Activated T-helper 1 cell treated with anti-CD3 and anti-CD28 coated beads, Interleukin-12 subunit alpha, Interleukin-12 subunit beta, Interleukin-2, Interleukin-4 antibody, amounts not matched to agents 30 ng/mL and 10 ng/mL and 1 ng/mL, durations not matched to agents 14 hours and 24 hours and 36 hours (primary cell): Measurements from ENCODE around the gene IL23A. TPM values are rescaled to one million over a fixed set of nuclear protein-coding genes. Genes with fewer than 3 reads are reported as not detected.

Experiments
- DNase-seq: peaks from one replicate; pipeline ENCODE4 v3.0.0; 2021; ENCODE audit warnings: low spot score
- H3K27ac Mint-ChIP-seq: one replicate; pipeline ENCODE4 v1.8.0; 2021; ENCODE audit warnings: mild to moderate bottlenecking, mixed read lengths
- H3K27me3 Mint-ChIP-seq: one replicate; pipeline ENCODE4 v1.8.0; 2022; ENCODE audit warnings: mild to moderate bottlenecking, moderate library complexity, mixed read lengths; ENCODE audit not compliant: insufficient read depth
- H3K36me3 Mint-ChIP-seq: one replicate; pipeline ENCODE4 v1.8.0; 2021; ENCODE audit warnings: low read depth, mixed read lengths
- H3K4me1 Mint-ChIP-seq: one replicate; pipeline ENCODE4 v1.8.0; 2021; ENCODE audit warnings: low read depth, mixed read lengths
- H3K4me3 Mint-ChIP-seq: one replicate; pipeline ENCODE4 v1.8.0; 2021; ENCODE audit warnings: mild to moderate bottlenecking, moderate library complexity, mixed read lengths
- H3K9me3 Mint-ChIP-seq: one replicate; pipeline ENCODE4 v1.8.0; 2021; ENCODE audit warnings: mixed read lengths
- intact Hi-C: fragments of 100-400 bp; cut with micrococcal nuclease; formaldehyde crosslinking; loops from one replicate; pipeline ENCODE4 v1.15.1; 2024
- total RNA-seq: library from RNA; stranded (reverse); gene quantifications from 2 replicates; pipeline ENCODE4 v1.2.3, GENCODE V29; 2022

The IL23A gene
- total RNA-seq, 1 donor from 2014 or later = 40.0 TPM

DNA sequence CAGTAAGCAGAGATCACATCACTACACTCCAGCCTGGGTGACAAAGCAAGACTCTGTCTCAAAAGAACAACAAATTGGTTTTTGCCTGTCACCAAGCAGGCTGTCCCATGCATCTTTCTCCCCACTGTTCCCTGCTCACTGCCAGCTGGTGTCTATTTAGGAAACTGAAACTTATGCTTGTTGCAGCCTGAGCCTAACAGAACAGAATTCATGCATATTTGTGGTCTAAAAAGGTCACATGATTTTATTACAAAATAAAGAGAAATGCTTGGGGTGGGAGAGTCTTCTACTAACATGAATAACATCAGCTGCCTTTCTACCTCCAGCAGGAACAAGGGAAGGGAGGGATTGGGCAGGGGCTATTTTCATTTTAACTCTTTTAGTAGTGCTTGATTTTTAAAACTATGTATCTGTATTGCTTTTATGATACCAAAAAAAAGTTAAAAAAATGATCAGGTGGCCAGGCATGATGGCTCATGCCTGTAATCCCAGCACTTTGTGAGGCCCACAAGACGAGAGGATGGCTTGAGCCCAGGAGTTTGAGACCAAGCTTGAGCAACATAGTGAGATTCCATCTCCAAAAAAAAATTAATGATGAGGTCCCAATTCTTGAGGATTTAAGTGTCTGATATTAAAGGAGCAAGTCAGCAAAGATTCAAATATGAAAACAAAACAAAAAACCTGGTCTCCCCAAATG, 20.3 kb downstream of the IL23A start:
- Mint-ChIP-seq H3K36me3 (peaks cover 10% of the 10 kb centered on the region), H3K27ac (peak overlapping the region; percentile 97), H3K4me1 (peaks cover 29% of the 10 kb centered on the region), H3K9me3 (no peaks in the 10 kb centered on the region), H3K27me3 (no peaks in the 10 kb centered on the region), H3K4me3 (peak overlapping the region; percentile 97)
- DNase-seq = no peak
- intact Hi-C loops = no loop called here

DNA sequence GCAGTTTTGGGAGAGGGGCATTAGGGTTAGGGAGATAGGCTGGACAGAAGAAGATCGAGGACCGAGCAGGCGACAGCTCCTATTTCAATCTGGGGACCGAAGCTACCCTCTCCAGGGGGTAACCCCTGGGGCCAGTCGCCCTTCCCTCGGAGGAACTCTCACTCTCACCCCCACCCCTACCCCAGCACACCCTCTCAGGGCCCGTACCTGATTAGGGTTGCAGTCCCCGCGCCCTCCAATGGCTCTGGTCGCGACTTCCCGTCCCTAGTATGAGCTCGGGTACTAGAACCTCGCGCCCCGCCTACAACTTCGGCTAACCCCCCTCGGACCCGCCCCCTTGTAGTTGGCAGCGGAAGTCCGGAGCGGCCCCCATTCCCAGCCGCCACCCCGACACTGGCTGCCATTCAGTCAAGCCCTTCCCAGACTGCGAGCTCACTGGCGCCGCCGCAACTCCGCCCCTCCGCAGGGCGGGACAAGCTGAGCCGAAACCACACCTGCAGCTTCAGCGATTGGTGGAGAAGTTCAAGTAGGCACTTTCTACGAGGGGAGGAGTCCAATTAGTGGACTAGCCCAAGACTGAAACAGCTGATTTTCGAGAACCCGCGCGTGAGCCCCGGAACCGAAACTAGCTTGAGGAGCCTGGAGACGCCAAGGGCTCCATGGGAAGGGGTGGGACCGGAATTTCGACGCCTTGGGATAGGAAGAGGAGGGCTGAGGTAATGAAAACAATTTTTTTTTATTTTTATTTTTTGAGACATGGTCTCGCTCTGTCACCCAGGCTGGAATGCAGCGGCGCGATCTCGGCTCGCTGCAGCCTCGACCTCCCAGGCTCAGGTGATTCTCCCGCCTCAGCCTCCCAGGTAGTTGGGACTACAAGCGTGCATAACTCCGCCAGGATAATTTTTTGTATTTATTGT, 21.4 kb downstream of the IL23A start, which contains the start of gene STAT2:
Gene STAT2 (minus strand): TSS at position 257 of the 917 bp plus-strand sequence. CDS start 3,536 bp downstream, outside the sequence.
- peak within 1 kb of the TSS; percentile 97 for H3K4me3 Mint-ChIP-seq
- peaks cover 29% of the 10 kb centered on the region for H3K4me1 Mint-ChIP-seq
- peak within 1 kb of the TSS; percentile 97 for H3K27ac Mint-ChIP-seq

DNA sequence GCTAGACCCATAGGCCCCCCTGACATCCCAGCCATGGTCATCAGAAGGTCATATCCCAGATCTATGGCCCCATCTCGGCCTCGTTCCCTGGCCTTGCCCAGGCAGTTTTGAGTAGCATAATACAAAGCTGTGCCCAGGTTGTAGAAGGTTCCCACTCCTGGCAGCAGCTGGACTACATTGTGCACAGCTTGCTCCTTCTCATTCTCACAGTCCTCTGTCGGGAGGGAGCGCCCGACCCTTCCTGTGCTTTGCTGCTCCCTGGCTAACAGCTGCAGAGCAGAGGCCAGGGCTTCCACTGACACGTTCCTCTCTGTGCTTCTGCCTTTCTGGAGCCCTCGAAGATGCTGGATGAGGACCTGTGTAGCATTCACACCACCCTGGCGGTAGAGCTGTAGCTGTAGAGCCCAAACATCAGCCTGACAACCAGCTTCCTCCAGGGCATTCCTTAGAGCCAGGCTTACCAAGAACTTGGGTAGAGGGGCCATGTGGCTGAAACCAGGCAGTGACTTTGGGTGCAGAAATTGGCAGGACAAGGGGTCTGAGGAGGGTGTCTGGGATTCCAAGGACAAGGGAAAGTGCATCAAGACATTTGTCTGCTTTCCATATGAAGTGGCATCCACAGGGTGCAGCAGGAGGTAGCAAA, 22.9 kb downstream of the IL23A start:
- peak overlapping the region; percentile 97 for H3K4me3 Mint-ChIP-seq
- no peak for DNase-seq
- H3K9me3 Mint-ChIP-seq = no peaks in the 10 kb centered on the region
- intact Hi-C loops = loop anchor here (2.0 to 5.0 kb wide), 4 partner anchors 95 to 244 kb away; partner anchors contain the start of genes COQ10A, RPL41 and ZC3H10
- peak overlapping the region; percentile 97 for H3K27ac Mint-ChIP-seq
- peaks cover 29% of the 10 kb centered on the region for H3K4me1 Mint-ChIP-seq
- H3K36me3 Mint-ChIP-seq = no peaks in the 10 kb centered on the region
- H3K27me3 Mint-ChIP-seq = no peaks in the 10 kb centered on the region

More for the DNA sequence above, 21.4 kb downstream of the IL23A start, which contains the start of gene STAT2:
- DNase-seq = peak; percentile 100
- intact Hi-C loops = loop anchor here (1.0 to 5.0 kb wide), 17 partner anchors 22 to 386 kb away; partner anchors contain the start of genes COQ10A, CS, IL23A and MYL6B
- Mint-ChIP-seq H3K36me3 (peaks cover 8% of the 10 kb centered on the region), H3K27me3 (no peaks in the 10 kb centered on the region), H3K9me3 (no peaks in the 10 kb centered on the region)

DNA sequence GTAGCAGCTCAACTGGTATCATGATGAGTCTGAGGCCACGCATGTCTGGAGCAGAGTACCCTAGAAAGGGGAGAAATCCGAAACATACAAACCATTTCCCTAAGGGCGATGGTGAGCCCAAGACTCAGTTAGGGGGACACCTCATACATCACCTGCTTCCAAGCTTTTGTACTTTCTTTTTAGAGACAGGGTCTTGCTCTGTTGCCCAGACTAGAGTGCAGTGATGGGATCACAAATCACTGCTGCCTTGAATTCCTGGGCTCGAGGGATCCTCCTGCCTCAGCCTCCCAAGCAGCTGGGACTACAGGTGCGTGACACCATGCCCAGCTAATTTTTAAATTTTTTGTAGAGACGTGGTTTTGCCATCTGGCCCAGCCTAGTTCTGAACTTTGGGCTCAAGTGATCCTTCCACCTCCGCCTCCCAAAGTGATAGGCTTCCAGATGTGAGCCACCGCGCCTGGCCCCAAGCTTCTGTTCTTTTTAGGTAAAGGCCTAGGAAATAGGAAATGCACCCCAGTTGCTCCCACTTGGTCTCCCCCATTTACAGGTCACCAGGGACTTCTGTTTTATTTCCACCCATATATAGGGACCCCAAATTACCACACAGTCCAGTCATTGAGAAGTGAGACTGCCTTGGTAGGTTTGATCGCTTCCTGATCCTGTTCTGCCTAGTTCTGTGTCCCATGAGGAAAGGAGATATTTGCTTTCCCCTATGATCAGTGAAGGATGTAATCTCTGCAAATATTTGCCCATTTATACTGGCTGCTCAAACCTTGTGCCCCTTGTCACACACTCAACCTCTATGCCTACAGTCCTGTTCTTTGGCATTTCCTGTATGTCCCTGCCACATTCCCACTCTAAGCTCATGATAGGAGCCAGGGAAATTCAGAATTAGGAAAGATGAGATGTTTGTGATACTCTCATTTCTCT, 23.7 kb downstream of the IL23A start, which contains the start of gene APOF:
Gene APOF (minus strand): TSS at position 728 of the 930 bp plus-strand sequence. CDS start 112 bp downstream, at position 616.
- no peaks in the 10 kb centered on the region for H3K36me3 Mint-ChIP-seq
- no peak within 1 kb of the TSS for H3K27ac Mint-ChIP-seq
- H3K9me3 Mint-ChIP-seq = no peaks in the 10 kb centered on the region
- peaks cover 29% of the 10 kb centered on the region for H3K4me1 Mint-ChIP-seq
- H3K4me3 Mint-ChIP-seq = peak within 1 kb of the TSS; percentile 97
- intact Hi-C loops = loop anchor here (5.0 kb wide), 2 partner anchors 170 to 245 kb away; partner anchors contain the start of genes RPL41 and ZC3H10
- no peak for DNase-seq
- no peaks in the 10 kb centered on the region for H3K27me3 Mint-ChIP-seq

DNA sequence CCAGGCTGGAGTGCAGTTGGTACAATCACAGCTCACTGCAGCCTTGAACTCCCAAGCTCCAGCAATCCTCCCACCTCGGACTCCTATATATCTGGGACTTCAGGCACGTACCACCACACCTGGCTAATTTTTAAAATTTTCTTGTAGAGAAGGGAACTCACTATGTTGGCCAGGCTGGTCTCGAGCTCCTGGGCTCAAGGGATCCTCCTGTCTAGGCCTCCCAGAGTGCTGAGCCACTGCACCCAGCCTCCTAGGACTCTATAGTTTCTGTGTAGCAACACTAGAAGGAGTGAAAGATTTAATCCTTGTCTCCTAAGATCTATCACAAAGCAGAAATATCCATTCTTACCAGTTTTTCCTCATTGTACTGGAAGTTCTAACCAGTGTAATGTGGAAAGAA, 28.3 kb downstream of the IL23A start:
- no peak overlapping the region for H3K27ac Mint-ChIP-seq
- no peaks in the 10 kb centered on the region for H3K9me3 Mint-ChIP-seq
- intact Hi-C loops = no loop called here
- H3K36me3 Mint-ChIP-seq = no peaks in the 10 kb centered on the region
- DNase-seq = no peak
- H3K4me3 Mint-ChIP-seq = no peak overlapping the region
- H3K4me1 Mint-ChIP-seq = no peaks in the 10 kb centered on the region
- H3K27me3 Mint-ChIP-seq = peaks cover 11% of the 10 kb centered on the region

DNA sequence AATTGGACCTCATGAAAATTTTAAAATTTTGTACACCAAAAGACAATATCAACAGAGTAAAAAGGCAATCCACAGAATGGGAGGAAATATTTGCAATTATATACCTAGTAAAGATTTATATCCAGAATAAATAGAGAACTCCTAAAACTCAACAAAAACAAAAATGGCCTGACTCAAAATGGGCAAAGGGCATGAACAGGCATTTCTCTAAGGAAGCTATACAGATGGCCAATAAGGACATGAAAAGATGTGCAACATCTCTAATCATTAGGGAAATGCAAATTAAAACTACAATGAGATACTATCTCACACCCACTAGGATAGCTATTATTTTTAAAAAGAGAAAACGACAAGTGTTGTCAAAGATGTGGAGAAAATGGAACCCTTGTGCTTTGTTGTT, 34.8 kb downstream of the IL23A start:
- no peaks in the 10 kb centered on the region for H3K4me1 Mint-ChIP-seq
- intact Hi-C loops = no loop called here
- H3K36me3 Mint-ChIP-seq = no peaks in the 10 kb centered on the region
- H3K4me3 Mint-ChIP-seq = no peak overlapping the region
- no peak overlapping the region for H3K27ac Mint-ChIP-seq
- H3K9me3 Mint-ChIP-seq = peaks cover 4% of the 10 kb centered on the region
- DNase-seq = no peak
- H3K27me3 Mint-ChIP-seq = peaks cover 16% of the 10 kb centered on the region

DNA sequence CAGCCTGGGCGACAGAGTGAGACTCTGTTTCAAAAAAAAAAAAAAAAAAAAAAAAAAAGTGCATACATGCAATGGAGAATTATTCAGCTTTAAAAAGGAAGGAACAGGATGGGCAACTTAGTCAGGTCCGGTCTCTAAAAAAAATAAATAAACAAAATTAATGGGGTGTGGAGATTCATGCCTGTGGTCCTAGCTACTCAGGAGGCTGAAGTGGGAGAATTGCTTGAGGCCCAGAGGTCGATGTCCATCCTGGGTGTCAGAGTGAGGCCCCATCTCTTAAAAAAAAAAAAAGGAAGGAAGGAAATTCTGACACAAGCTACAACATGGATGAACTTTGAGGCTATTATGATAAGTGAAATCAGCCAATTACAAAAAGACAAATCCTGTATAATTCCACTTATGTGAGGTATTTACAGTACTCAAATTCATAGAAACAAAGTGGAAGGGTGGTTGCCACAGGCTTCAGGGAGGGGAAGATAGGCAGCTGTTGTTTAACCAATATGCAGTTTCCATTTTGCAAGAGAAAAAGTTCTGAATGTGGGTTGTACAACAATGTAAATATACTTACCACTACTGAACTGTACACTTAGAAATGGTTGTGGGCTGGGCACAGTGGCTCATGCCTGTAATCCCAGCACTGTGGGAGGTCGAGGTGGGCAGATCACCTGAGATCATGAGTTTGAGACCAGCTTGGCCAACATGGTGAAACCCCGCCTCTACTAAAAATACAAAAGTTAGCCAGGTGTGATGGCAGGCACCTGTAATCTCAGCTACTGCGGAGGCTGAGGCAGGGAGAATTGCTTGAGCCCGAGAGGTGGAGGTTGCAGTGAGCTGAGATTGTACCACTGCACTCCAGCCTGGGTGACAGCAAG, 36.3 kb downstream of the IL23A start:
- no peak overlapping the region for H3K4me3 Mint-ChIP-seq
- no peak for DNase-seq
- intact Hi-C loops = no loop called here
- peaks cover 4% of the 10 kb centered on the region for H3K9me3 Mint-ChIP-seq
- no peak overlapping the region for H3K27ac Mint-ChIP-seq
- no peaks in the 10 kb centered on the region for H3K4me1 Mint-ChIP-seq
- H3K36me3 Mint-ChIP-seq = no peaks in the 10 kb centered on the region
- peaks cover 14% of the 10 kb centered on the region for H3K27me3 Mint-ChIP-seq

DNA sequence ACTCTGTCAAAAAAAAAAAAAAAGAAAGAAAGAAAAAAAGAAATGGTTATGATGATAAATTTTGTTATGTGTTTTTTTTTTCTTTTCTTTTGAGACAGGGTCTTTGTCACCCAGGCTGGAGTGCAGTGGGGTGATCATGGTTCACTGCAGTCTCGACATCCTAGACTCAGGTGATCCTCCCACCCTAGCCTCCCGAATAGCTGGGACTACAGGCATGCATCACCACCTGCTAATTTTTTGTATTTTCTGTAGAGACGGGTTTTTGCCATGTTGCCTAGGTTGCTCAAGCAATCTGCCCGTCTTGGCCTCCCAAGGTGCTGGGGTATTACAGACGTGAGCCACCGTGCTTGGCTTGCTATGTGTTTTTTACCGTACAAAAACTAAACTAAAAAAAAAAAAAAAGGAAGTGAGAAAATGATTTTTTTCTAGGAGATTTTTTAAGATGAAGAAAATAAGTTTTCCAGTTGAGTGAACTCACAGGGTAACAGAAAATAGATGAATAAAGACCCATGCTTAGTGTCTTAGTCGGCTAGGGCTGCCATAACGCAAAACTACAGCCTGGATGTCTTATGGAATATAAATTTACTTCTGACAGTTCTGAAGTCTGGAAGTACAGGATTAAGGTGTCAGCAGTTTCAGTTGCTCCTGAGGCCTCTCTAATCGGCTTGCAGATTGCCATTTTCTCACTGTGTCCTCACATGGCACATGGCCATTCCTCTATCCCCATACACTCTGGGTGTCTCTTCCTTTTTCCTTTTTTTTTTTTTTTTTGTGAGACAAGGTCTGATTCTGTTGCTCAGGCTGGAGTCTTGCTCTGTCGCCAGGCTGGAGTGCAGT, 37.1 kb downstream of the IL23A start:
- H3K27me3 Mint-ChIP-seq = peaks cover 12% of the 10 kb centered on the region
- no peak overlapping the region for H3K27ac Mint-ChIP-seq
- DNase-seq = no peak
- no peak overlapping the region for H3K4me3 Mint-ChIP-seq
- peaks cover 4% of the 10 kb centered on the region for H3K9me3 Mint-ChIP-seq
- no peaks in the 10 kb centered on the region for H3K4me1 Mint-ChIP-seq
- intact Hi-C loops = no loop called here
- no peaks in the 10 kb centered on the region for H3K36me3 Mint-ChIP-seq

DNA sequence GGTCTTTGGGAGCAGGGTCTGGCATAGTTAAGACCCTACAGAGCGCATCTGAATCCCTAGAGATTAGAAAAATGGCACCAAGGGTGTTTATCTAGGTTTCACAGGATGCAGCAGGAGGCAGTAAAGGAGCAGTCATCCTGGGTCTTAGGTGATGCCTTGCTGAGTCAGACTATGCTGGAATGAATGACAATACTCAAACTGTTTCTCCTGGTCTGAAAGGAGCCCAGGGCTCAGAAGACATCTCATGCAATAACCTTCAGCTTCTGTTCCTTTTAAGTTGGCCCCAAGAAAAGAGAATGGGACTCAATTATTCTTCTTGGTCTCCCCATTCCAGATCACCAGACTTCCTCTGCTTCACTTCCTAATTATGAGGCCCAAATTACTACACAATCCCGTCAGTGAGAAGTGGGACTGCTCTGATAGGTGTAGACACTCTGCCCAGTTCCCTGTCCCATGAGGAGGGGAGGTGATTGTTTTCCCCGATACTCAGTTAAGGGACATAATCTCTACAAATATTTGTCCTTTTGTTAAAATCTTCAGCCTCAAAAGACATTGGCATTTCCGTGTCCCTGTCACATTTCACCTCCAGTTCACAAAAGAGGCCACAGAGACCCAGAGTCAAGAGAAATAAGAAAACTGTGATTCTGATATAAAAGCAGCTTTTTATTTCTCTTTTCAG, 38.8 kb downstream of the IL23A start:
- Mint-ChIP-seq H3K4me3 (no peak overlapping the region), H3K27me3 (peaks cover 8% of the 10 kb centered on the region), H3K36me3 (no peaks in the 10 kb centered on the region), H3K4me1 (no peaks in the 10 kb centered on the region), H3K27ac (no peak overlapping the region), H3K9me3 (peaks cover 4% of the 10 kb centered on the region)
- DNase-seq = no peak
- intact Hi-C loops = loop anchor here (1.0 kb wide), 1 partner anchor 87 kb away; no protein-coding TSS in a partner anchor

DNA sequence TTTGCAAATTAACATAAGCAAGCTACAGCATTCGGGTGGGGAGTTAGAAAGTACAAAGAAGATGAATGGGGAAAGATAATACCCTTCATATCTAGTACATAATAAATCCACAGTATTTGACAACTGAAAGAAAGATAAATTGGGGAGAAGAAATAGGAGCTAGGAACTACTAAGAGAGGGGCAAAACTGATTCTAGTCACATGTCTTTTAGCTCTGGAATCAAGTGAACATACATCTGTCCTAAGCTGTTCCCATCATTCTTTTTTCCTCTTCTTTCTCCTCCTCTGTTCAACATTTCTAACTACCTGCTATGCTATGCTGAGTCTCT, 39.3 kb downstream of the IL23A start:
- intact Hi-C loops = loop anchor here (1.0 kb wide), 1 partner anchor 86 kb away; no protein-coding TSS in a partner anchor
- Mint-ChIP-seq H3K4me3 (no peak overlapping the region), H3K27ac (no peak overlapping the region), H3K9me3 (peaks cover 4% of the 10 kb centered on the region), H3K27me3 (peaks cover 6% of the 10 kb centered on the region), H3K36me3 (no peaks in the 10 kb centered on the region), H3K4me1 (no peaks in the 10 kb centered on the region)
- no peak for DNase-seq
